IMR-90 (cell line): ENCODE results near the gene TBX1.

ENCODE experiments used
- CTCF ChIP-seq: conservative IDR thresholded peaks from 2 replicates; pipeline ENCODE4 v1.5.1; 2012; ENCODE audit warnings: mild to moderate bottlenecking, low read depth, low read length, improper control_type of control experiment
- NFE2L2 ChIP-seq: fragments of 150-350 bp; IDR thresholded peaks from 2 replicates; pipeline ENCODE4 v1.6.1; 2016; ENCODE audit warnings: low read depth, mild to moderate bottlenecking, low read length
- POLR2A ChIP-seq: IDR thresholded peaks from 2 replicates; pipeline ENCODE4 v1.6.1; 2012; ENCODE audit warnings: mild to moderate bottlenecking, low read depth, low read length

- TF ChIP-seq CTCF (no peak), NFE2L2 (no peak), POLR2A (no peak)
Observed at GRCh38 chr22:19748991-19749664, 11.4 kb upstream of the TBX1 start.
